ENCODE measurements around the gene MAPKBP1. TPM values are rescaled to one million over a fixed set of nuclear protein-coding genes. Genes with fewer than 3 reads are reported as not detected.

Gene MAPKBP1
- total and polyA plus RNA-seq, 2 of the 8 experiments (the other 6 are each of a cell fraction or from before 2014, with no cell fraction given), result 4.3 to 11.3 TPM

- Histone ChIP-seq H3K4me3 (ENCODE audit: extremely low read depth in 1 of 4, insufficient read depth in 2 of 4, low read depth in 3 of 4, low read length in 4 of 4) (no peak overlapping the region), H3K4ac (replicated peaks; ENCODE audit: insufficient read length, low read depth, low read length) (no peak overlapping the region), H3K27ac (ENCODE audit: low read depth, low read length) (no peak overlapping the region), H2BK20ac (ENCODE audit: low read length) (no peak overlapping the region), H3K9ac (replicated peaks in 1 of 4; ENCODE audit: extremely low read depth in 1 of 4, low read depth in 3 of 4, low read length in 3 of 4) (no peak overlapping the region), H3K23me2 (ENCODE audit: low read depth, low read length) (peaks cover 10% of the 10 kb centered on the region; the same call in 1 of the 2 replicates), H2AFZ (ENCODE audit: low read length) (no peak overlapping the region), H3K4me1 (replicated peaks in 1 of 4; ENCODE audit: control insufficient read depth in 3 of 4, insufficient read depth in 4 of 4, low read length in 3 of 4) (peaks cover 0 to 4% (median 2%) of the 10 kb centered on the region in 4 experiments; a peak in 3 of 7 replicates), H3K4me2 (ENCODE audit: insufficient read depth in 1 of 2, low read depth in 2 of 2, low read length in 2 of 2) (no peak overlapping the region), H3K79me2 (ENCODE audit: control insufficient read depth in 1 of 2, insufficient read depth in 2 of 2, low read length in 2 of 2) (no peaks in the 10 kb centered on the region), H3K18ac (ENCODE audit: extremely low read depth, low read length) (no peak overlapping the region), H3K56ac (replicated peaks; ENCODE audit: insufficient read length, low read depth, low read length) (no peak overlapping the region), H2BK15ac (ENCODE audit: low read length) (no peak overlapping the region), H2BK120ac (replicated peaks; ENCODE audit: low read depth, low read length) (no peak overlapping the region), H2AK5ac (ENCODE audit: low read depth, low read length) (no peak overlapping the region), H4K20me1 (replicated peaks in 1 of 2; ENCODE audit: control insufficient read depth in 1 of 2, insufficient read depth in 2 of 2, low read length in 2 of 2) (peaks cover 1 to 15% of the 10 kb centered on the region in 2 experiments), H3K27me3 (replicated peaks in 1 of 4; ENCODE audit: control insufficient read depth in 3 of 4, extremely low read depth in 1 of 4, insufficient read depth in 3 of 4, low read length in 3 of 4) (no peaks in the 10 kb centered on the region), H2BK5ac (ENCODE audit: low read depth, low read length) (no peak overlapping the region), H4K91ac (replicated peaks; ENCODE audit: insufficient read length, low read length) (no peak overlapping the region), H3K14ac (ENCODE audit: insufficient read length) (no peak overlapping the region), H3K9me3 (ENCODE audit: insufficient read depth in 2 of 2, low read depth in 1 of 2, low read length in 1 of 2) (no peaks in the 10 kb centered on the region), H2BK12ac (ENCODE audit: low read depth, low read length) (no peak overlapping the region), H4K5ac (ENCODE audit: insufficient read length, low read depth, low read length) (no peak overlapping the region), H3K36me3 (ENCODE audit: control insufficient read depth in 2 of 4, insufficient read depth in 4 of 4, low read length in 3 of 4) (peaks cover 0 to 3% (median 0%) of the 10 kb centered on the region in 4 experiments; a peak in 4 of 8 replicates), H3K23ac (ENCODE audit: insufficient read length) (no peak overlapping the region), H4K8ac (ENCODE audit: extremely low read depth, insufficient read depth, low read length) (no peak overlapping the region; the same call in 1 of the 2 replicates), H3K79me1 (ENCODE audit: low read depth, low read length) (peaks cover 2% of the 10 kb centered on the region; the same call in 1 of the 2 replicates)
- 94% methylated on average over 9 of the region's 10 CpGs; no CpG with 5 or more reads in 1 of the 2 experiments for WGBS, 2 experiments (ENCODE audit: extremely low coverage in 1 of 2, insufficient coverage in 1 of 2, insufficient read length in 1 of 2, insufficient replicate concordance in 2 of 2, low coverage in 1 of 2, low lambda C conversion rate in 2 of 2, missing lambda C conversion rate in 1 of 2)
- DNase-seq (ENCODE audit: low read depth in 1 of 2, low spot score in 2 of 2), result no peak
- POLR2A ChIA-PET (ENCODE audit: partially characterized antibody), result interaction anchor here (0.7 to 1.7 kb wide), 3 partner anchors 9 to 58 kb away, joined by 4 to 11 read pairs (median 5); partner anchors contain the start of gene MAPKBP1
- FAIRE-seq, result no peak
- CTCF ChIA-PET (ENCODE audit: partially characterized antibody), result interaction anchor here (1.0 to 3.8 kb wide), 7 partner anchors 11 to 129 kb away, joined by 3 to 30 read pairs (median 3); partner anchors contain the start of gene MAPKBP1
- no peak for TF ChIP-seq ASH2L (IDR thresholded peaks at IDR 0.05; ENCODE audit: low read length)
- TF ChIP-seq CBX8 (IDR thresholded peaks at IDR 0.05; ENCODE audit: borderline replicate concordance, low read depth, low read length), result no peak
- no peak for TF ChIP-seq CREB1 (IDR thresholded peaks at IDR 0.05)
- no peak for TF ChIP-seq KDM1A (IDR thresholded peaks at IDR 0.05; ENCODE audit: borderline replicate concordance, low read length)
- TF ChIP-seq BRCA1 (IDR thresholded peaks at IDR 0.05; ENCODE audit: low read depth, low read length), result no peak
- TF ChIP-seq JUND (IDR thresholded peaks at IDR 0.05; ENCODE audit: low read length), result no peak
- TF ChIP-seq POLR2AphosphoS5 (IDR thresholded peaks at IDR 0.05; ENCODE audit: low read depth, low read length), result no peak
- no peak for TF ChIP-seq HDAC6 (IDR thresholded peaks at IDR 0.05; ENCODE audit: low read depth, low read length)
- no peak for TF ChIP-seq ZNF274 (IDR thresholded peaks at IDR 0.05; ENCODE audit: borderline replicate concordance, extremely low read depth, low read length)
- no peak for TF ChIP-seq POU5F1 (IDR thresholded peaks at IDR 0.05; ENCODE audit: low read depth, low read length)
- TF ChIP-seq TBP (IDR thresholded peaks at IDR 0.05; ENCODE audit: low read depth, low read length), result no peak
These were observed 57.9 kb downstream of the MAPKBP1 start for GRCh38 chr15:41832208-41832607.

All from H1 (cell line).